Colon (tissue), 2 donors: Measurements from ENCODE around the gene FEM1B.

Experiments used
- FAIRE-seq: peaks from 2 replicates; lab custom pipeline; 2012; peaks lifted over from hg19 to GRCh38; lab: Jason Lieb, UNC
- donor health status: control.
- donor health status: control.

The FEM1B gene

DNA sequence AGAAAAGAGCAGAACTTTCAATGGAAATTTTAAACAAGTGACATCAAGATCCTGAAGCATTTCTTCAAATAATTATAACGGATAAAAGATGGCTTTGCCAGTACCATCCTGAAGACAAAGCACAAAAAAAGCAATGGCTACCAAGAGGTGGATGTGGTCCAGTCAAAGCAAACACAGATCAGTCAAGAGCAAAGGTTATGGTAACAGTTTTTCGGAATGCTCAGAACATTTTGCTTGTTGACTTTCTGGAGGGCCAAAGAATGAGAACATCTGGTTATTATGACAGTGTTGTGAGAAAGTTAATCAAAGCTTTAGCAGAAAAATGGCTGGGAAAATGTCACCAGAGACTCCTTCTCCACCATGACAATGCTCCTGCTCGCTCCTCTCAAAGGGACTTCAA, 31.5 kb downstream of the FEM1B start:
- FAIRE-seq: no peak

GRCh38 chr15:68310178-68310803, 32.7 kb downstream of the FEM1B start:
- no peak for FAIRE-seq

- FAIRE-seq: no peak
Measured at GRCh38 chr15:68310804-68311463, 33.4 kb downstream of the FEM1B start.

GRCh38 chr15:68311464-68311835, 33.9 kb downstream of the FEM1B start:
- no peak for FAIRE-seq

DNA sequence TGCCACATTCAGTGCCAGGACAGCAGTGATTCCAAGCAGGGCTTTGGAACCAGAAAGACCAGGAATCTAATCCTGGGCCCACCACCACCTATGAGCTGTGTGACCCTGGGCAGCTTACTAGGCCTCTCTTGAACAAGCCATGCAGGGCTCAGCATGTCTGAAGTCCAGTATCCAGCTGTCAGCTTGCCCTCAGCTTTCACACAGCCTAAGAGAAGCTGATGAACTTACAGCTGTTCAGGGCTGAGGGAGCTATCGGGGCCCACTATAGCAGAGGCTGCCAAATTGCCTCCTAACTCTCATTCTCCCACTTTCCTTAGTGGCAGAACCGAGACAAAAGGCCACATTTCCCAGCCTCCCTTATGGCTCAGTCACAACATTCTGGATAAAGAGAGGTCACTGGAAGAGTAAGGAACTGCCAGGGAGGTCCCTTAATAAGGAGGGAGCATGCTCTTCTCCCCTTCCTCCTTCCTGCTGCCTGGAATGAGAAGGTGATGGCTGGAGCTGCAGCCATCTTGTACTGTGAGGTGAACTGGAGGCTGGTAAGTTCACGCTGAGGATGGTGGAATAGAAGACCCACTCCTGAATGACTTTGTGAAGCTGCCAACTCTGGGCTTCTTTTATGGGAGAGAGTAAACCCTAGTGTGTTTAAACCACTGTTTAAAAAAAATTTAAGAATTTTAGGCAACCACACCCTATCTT, 34.5 kb downstream of the FEM1B start:
- no peak for FAIRE-seq

DNA sequence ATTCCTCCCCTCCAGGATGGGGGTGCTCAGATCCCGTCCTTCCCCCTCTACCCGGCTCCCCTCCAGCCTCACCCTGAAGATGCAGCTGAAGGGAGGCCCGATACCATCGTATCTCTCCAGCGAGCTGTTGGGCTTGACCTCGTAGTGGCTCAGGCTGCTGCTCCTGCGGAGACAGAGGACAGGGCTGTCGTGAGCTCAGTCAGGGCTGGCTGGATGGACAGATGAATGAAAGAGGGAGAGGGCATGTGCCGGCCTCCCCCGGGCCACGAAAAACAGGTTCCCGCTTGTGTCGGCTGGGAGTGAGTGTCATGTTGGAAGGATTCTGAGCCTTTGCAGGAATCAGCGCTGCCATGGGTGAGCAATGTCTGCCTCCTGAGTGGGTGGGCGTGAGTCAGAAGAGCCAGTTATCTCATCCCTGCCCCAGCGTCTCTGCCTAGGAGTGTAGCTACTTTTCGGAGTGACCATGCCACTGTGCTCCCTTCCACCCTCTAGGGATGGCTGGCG, 35.2 kb downstream of the FEM1B start:
- no peak for FAIRE-seq

DNA sequence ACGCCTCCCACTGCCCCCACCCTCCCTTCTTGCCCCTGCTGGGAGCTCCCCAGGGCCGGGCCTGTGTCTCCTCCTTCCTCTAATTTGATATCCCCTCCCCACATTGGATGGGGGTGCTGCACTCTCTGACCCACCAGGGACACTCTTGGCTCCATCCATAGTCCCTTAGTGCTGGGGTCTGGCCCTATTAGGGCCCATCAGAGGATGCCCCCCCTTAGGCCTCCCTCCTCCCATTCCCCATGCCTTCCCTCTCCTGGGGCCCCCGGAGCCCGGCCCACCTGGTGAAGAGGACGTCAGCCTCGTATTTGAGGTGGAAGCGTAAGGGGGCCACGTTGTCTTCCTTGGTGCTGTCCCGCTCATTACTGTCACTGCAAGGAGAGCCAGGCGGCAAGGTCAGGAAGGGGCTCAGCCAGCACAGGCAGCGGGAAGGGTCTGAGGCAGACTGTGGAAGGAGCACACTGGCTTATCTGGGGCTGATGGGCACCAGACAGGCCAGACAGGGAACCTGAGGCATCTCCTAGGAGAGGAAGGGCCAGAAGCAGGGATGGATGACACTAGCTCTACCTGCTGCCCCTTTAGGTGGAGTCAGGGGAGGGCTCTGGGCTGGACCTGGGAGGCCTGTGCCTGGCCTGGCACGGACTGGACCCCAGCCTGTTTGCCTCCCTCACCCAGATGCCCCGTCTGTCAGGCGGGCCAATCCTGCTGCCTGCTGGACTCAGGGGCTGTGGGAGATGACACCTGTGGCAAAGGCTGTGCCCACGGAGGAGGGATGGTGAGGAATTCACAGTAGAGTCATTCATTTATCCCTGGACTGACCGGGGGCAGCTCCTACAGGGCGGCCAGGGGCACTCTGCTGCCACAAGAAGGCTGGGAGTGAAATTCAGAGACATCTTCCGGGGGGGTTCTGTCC, 36.2 kb downstream of the FEM1B start:
- FAIRE-seq: no peak

DNA sequence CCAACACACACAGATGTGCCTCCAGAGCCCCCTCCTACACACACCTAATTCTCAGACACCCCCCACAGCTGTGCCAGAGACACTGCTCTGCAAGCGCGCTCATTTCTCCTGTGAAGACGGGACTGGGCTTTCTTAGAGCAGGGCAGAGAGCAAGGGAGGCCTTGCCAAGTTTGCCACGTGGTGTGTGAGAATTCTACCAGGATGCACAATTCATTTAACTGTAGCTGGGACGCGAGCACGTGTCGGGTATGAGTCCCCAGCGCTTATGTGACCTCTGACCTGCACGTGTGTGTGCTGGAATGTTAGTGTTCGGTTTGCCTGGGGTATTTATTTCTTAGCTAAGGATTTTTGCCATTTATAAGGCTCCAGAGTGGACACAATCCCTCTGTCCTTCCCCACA, 37.0 kb downstream of the FEM1B start:
- FAIRE-seq: no peak

DNA sequence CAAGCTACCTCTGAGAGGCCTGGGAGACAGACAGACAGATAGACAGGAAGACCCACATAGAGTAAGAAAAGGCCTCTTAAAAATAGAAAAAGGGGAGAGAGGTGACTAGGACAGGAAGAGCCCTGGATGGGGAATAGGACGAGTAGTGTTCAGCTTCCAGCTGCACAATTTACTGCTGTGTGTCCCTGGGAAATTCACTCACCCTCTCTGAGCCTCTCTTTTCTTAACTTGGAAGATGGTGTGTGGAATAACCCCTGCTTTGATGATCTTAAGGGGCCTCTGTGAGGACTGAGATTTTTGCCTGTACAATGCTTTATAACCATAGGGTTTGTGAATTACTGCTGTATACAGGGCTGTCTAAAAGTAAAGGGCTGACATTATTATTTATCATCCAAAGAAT, 37.5 kb downstream of the FEM1B start:
- no peak for FAIRE-seq

DNA sequence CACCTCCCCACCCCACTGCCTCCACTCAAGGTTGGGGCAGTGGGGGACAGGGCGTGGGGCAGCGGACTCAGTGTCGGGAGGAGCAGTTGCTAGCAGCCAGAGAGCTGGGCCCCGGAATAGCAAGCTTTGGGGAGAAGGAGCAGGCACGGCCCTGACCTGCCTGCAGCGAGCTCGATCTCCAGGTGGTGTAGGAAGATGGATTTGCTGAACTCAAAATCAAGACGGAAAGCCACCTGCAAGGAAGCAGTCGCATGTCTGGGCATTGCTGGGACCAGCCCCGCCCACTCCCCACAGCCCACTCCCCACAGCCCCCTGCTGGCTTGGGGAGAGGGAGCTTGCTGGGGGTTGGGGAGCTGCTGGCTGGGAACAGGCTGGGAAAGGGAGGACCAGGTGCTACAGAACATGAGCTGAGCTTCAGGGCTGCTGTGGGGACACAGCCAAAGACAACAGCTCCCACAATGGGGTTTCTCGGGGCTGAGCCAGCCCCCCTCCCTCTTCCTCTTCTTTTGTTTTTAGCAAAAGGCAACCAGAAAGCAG, 38.0 kb downstream of the FEM1B start:
- no peak for FAIRE-seq

DNA sequence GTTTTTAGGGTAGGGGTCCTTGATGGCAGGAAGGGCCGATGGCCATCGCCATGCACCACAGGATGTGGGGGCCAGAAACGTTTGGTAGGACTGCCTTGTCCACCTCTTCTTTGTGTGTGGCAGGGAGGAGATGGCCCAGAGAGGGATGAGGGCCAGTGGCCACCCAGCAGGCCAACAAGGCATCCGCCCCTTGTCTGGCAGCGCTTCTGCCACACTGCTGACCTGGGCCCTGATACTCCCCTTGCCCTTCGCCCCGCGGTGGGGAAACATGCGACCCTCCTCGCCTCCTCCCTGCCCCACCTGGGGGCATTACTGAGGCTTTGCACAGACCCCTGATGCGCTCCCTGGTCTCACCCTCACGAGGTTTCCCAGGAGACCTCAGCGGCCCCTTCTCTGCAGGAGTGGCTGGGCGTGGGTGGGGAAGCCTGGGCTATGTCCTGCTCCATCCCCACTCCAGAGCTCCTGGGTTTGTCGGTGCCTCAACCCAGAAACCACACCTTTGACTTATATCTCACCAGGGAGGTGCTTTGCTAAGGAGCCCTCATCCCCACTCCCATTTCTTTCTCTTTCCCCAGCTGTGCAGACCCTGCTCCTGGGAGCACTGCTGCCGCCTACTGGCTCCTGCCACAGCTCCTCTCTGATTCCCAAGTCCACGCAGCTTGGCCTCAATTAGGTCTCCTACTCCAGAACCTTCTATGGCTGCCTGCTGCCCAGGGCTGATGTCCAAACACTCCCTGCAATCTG, 38.7 kb downstream of the FEM1B start:
- FAIRE-seq: no peak

- FAIRE-seq: no peak
Measured at GRCh38 chr15:68317281-68318007, 39.9 kb downstream of the FEM1B start.

DNA sequence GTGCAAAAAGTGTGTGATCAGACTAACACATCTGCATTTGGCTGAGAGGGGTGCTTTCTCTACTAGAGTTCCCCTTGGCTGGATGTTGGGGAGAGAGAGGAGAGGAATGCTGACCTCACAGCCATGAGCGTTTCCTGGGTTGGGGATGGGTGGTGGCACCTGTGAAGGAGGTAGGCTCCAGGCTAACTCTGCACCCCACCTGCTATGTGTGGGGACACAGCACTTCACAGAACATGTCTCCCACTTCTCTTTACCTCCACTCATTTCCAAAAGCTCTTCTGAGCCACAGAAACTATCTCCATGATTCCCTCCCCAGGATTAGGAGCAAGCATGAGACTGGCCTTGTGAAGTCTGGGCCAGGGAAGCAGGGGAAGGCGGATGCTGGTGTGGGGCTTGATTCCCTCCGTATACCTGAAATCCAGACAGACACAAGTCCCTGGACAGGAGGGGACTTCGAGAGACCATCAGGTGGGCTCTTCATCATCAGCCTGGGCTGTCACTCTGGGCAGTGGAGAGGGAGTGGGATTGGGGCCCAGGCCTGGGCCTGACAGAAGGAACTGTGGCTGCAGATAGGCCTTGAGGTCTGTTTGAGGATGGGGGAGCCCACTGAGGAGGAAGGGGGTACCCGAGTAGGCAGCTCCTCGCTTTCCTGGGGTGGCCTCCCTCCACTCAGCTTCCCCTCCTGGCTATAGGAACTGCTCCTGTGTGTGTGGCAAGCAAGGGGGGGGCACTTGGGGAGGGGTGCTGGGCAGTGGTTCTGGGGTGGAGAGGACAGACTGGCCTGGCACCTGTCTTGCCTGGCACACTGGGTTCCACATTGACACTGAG, 40.7 kb downstream of the FEM1B start:
- FAIRE-seq: no peak

DNA sequence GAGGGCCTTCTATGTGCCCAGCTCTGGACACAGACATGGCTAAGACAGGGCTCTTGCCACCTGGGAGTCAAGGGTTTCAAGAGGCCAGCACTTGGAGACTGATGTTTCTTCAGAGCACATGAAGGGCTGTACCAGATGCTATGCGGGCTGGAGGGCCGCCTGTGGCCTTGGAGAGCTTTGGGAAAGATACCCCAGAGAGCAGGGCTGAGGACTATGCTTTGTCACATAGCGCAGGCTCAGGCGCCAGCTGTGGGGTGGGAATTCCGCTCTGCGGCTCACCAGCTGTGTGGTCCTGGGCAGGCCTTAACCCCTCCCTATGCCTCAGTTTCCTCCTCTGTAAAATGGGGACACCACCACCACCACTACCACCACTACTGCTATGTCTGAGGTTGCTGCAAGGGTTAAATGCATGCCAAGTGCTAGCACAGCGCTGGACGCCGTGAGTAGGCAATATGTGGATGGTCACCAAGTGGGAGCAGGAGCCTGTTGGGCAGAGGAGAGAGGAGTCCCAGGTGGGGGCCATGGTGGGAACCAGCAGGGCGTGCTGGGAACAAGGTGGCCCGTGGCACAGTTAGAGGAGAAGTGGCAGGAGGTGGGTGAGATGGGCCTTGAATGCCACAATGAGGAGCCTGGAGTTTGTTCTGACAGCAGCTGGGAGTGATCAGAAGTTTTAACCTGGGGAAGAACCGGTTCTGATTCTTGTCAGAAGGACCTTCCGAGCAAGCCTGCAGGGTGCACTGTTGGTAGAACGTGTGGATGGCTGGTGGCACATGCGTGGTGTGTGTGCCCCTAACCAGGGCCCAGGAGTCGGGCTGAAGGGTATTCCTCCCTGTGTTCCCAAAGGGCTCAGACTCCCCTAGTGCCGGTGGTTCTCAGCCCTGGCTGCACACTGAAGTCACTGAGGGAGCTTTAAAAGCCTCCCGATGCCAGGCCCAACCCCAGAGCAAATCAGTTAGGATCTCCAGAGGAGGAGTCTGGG, 41.7 kb downstream of the FEM1B start:
- no peak for FAIRE-seq

DNA sequence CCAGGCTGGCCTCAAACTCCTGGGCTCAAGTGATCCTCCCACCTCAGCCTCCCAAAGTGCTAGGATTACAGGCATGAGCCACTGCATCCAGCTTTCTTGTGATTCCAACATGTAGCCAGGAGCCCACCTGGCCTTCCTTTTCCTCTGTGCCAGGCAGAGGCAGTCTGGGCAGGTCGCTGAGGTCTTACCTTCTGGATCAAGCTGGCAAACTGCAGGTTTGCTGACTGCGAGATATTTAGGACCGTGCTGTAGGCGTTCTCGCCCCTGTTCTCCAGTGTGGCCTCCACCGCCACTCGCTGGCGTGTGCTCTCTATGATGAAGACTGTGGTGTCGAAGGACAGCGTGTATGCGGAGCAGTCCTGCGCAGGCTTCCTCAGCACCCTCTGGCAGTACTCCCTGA, 42.5 kb downstream of the FEM1B start:
- no peak for FAIRE-seq

DNA sequence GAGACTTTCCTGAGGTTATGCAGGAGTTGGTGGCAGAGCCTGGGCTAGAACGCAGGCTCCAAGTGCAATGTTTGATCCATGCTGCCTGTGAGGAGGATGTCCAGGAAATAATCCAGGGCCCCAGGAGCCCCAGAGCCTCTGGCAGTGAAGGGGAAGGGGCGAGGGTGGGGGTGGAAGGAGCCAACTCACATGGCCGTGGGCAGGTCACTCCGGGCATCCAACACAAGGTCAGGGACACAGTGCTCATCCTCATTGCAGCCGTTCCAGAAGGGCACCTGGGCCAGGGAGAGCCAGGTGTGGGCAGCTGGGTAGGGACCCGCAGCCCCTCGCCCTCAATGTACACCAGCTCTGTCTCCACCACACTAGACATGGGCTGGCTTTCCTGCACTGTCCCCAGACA, 43.7 kb downstream of the FEM1B start:
- FAIRE-seq: no peak

DNA sequence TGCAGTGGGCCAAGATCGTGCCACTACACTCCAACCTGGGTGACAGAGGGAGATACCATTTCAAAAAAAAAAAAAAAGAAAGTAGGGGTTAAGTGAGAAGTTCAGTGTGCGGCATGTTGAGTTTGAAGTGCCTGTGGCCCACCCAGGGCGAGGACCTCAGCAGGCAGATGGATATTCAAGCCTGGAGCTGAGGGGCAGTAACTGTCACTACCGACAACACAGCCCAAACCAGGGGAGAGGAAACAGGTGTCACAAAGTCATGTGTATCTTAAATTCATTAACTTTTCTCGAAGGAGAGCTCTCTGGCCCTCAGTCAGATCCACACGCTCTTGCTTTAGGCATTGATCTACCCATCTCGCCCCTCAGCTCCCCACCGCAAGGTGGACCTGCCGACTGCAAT, 45.3 kb downstream of the FEM1B start:
- FAIRE-seq: no peak

DNA sequence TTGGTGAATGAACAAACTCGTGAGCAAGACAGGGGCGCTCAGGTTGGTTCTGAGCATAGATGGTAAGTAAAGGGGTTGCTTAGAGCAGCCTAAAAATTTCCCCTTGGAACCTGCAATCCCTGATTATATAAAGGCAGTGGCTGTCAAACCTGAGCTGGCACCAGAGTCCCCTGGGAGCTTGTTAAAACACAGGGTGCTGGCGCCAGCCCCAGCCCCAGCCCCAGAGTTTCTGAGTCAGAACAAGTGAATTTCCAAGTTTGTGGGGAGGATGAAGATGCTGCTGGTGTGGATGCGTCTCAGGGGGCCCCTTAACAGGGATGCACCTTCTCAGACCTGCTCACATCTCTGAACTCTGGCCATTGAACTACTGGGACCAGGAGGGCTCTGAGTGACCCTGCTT, 48.2 kb downstream of the FEM1B start:
- FAIRE-seq: no peak
